NCI-H2196 treated with DMSO at 0.1 percent for 48 hours (cell line): ENCODE results near the gene CBFA2T3.

Source experiments
- DNase-seq: peaks from one replicate; lab custom pipeline; 2025; ENCODE audit not compliant: unreplicated experiment; lab: John Stamatoyannopoulos, UW

CBFA2T3 gene

GRCh38 chr16:88940862-88941817, 35.9 kb downstream of the CBFA2T3 start:
- DNase-seq: peak; percentile 3

GRCh38 chr16:88939972-88940861, 36.8 kb downstream of the CBFA2T3 start:
- DNase-seq: no peak

DNA sequence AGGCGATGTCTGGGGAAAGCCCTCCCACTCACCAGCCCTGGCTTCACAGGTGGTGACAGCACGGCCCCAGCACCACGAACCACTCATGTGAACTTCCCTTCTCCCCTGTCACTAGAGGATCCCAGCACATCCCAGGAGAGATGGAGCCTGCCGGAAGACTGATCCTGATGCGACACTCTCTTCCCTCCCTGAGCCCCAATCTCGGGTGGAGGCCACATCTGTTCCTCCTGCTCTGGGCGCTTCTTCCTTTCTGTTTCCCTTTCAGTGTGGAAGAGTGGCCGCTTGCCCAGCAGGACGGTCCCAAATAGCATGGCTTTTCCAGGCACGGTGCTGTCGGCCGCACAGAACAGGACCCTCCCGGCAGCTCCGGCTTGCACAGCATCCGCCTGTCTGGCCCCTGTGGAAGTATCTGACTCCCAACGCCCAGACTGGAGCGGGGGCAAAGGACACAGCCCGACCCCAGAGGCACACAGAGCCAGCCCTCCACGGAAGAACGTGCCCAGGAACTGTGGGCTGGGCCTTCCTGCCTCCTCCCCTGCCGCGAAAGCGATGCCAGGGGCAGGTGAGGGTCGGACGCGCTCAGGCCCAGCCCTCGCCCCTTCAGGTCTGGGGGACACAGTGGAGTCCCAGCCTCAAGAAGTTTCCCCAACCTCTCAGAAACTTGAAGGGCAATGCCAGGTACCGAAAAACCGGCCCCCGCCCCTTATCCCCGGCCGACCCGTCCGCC, 37.6 kb downstream of the CBFA2T3 start:
- DNase-seq: no peak

DNA sequence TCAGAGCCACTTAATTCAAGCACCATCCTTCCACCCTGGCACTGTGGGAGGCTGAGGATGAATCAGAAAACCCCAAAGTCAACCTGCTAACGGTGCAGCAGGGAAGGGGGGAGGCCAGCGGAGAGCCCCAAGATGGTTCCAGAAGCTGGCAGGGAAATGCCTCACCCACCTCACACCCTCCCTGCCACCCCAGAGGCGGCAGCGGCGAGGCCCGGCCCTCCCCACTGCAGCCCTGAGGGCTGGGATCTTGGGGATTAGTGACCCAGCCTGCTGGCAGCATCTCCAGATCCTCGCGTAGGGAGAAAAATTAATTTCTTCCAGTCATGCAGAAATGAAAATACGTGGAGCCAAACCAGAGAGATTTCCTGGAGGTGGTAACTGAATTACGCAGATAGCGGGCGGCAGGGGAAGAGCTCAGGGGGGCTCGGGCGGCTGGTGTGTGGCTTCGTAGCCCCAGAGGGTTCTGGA, 38.2 kb downstream of the CBFA2T3 start:
- DNase-seq: no peak

DNA sequence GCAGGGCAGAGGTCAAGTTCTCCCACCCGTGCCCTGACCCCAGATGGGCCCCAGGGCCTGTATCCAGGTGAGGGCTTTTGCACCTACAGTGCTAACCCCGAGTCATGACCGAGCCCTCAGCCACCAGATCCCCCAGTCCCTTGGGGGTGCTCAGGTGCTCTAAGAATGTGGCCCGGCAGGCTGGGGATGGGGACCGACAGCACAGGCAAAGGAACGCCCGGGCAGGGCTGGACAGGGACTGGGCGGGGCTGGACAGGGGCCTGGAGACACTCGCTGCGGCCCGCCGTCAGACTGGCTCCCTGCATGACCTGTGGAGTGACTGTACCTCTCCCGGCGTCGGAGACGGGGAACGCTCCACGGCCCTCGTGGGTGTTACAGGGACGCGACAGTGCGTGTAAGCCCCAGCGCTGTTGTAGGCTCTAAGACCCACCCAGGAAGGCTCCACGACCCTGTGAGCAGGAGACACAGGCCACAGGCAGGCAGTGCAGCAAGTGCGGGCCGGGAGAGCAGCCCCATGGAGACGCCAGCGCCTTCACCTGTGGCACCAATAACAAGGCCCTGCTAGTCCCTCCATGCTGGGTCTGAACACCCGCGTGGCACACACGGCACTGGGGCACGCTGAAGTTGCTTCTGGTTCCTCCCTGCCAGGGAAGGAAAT, 38.8 kb downstream of the CBFA2T3 start:
- DNase-seq: no peak

GRCh38 chr16:88937206-88937621, 39.8 kb downstream of the CBFA2T3 start:
- no peak for DNase-seq

DNA sequence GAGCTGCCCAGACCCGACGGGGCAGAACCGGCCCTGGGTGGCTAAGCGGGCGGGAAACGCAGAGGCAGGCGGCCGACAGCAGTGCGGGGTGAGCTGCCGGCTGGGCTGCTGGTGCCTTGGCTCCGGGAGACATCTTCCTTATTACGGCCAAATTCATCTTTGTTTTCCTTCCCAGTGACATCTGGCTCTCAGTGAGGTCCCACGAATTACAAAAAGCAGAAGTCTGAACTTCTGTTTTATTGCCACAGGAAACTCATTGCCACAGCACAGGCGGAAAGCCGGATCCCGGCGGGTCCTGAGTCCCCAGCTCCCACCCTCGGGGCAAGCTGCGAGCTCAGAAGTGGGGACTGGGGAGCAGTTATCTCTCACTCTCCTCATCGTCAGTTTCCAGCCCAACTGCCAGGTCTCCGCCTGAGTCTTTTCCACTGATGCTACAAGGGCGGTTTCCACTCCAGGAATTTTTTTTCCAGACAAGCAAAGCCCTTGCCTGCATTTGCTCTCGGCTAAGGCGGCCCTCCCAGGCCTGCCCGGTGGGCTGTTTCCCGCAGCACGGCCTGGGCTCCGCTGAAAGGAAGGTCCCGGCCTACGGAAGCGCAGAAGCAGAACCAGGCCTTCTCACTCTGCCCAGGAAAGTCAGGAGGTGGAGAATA, 40.3 kb downstream of the CBFA2T3 start:
- no peak for DNase-seq

DNA sequence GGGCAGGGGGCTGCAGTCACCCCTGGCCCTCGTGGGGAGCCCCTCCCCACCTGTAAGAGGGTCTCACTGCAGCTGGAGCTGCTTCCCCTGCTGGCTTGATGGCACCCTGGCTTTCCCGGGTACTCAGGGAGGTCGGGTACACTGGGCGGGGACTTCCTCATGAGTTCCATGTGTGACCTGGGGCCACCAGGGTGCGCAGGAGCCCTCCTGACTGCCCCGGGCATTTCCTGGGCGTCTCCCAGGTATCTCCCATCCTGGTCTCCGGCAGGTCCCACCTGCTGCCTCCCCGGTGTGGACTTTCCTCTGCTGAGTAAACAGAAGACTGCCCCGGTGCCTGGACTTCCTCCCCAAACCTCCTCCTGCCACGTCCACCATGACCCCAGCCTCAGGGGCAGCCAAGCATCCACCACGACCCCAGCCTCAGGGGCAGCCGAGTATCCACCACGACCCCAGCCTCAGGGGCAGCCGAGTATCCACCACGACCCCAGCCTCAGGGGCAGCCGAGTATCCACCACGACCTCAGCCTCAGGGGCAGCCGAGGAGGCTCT, 40.9 kb downstream of the CBFA2T3 start:
- DNase-seq: no peak

DNA sequence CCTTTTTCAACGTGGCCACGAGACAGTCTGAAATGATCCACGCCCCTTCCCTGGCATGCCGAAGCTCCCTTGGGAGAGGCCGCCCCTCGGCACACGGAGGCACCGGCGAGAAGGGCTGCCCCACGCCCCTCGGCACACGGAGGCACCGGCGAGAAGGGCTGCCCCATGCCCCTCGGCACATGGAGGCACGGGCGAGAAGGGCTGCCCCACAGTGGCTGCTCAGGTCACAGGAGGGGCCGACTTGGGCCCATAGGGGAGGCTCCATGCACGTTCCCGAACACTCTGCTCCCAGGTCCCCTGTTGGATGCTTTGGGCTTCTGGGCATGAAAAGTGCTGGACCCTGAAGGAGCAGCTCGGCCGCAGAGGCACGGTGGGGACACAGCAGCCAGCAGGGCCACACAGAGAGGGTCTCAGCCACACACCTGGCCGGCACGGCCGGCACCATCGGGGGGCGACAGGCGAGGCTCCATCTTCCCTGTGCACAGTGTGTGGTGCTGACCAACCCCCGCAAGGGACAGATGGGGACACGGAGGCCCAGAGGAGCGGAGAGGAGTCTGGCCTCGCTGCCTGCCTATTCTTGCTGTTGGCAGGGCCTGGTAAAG, 42.8 kb downstream of the CBFA2T3 start:
- DNase-seq: no peak

- no peak for DNase-seq
Observed at GRCh38 chr16:88932929-88933328, 44.1 kb downstream of the CBFA2T3 start.

GRCh38 chr16:88931936-88932335, 45.1 kb downstream of the CBFA2T3 start:
- no peak for DNase-seq

DNA sequence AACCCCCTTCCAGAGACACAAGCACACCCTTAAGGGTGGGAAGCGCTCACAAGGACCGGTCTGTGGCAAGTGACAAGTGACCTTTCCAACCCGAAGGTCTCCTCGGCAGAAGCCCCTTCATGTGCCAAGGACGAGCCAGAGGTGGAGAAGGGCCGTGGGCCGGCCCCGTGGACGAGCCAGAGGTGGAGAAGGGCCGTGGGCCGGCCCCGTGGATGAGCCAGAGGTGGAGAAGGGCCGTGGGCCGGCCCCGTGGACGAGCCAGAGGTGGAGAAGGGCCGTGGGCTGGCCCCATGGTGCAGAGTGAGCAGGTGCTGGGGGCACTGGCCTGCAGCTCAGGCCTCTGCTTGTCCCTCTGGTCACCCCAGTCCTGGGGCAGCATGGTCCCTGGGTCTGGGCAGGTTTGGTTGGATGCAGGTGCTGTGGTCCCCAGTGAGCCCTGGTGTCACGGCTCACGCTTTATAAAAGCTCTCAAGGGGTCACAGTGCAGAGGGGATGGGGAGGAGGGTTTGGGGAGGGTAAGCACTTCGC, 45.6 kb downstream of the CBFA2T3 start:
- no peak for DNase-seq

DNA sequence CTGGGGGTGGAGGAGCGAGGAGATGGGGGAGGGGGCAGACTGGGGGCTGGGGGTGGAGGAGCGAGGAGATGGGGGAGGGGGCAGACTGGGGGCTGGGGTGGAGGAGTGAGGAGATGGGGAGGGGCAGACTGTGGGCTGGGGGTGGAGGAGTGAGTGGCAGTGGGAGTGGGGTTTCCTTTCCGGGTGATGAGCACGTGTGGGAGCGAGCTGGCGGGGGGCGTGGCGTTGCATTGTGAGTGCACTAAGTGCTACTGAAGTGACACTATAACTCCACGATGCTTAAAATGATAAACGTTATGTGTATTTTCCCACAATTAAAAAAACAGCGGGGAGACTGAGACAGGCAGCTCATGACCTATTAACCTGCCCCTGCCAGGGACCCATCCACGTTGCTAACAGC, 46.3 kb downstream of the CBFA2T3 start:
- DNase-seq: no peak

GRCh38 chr16:88929091-88929445, 47.9 kb downstream of the CBFA2T3 start:
- DNase-seq: peak; percentile 42

DNA sequence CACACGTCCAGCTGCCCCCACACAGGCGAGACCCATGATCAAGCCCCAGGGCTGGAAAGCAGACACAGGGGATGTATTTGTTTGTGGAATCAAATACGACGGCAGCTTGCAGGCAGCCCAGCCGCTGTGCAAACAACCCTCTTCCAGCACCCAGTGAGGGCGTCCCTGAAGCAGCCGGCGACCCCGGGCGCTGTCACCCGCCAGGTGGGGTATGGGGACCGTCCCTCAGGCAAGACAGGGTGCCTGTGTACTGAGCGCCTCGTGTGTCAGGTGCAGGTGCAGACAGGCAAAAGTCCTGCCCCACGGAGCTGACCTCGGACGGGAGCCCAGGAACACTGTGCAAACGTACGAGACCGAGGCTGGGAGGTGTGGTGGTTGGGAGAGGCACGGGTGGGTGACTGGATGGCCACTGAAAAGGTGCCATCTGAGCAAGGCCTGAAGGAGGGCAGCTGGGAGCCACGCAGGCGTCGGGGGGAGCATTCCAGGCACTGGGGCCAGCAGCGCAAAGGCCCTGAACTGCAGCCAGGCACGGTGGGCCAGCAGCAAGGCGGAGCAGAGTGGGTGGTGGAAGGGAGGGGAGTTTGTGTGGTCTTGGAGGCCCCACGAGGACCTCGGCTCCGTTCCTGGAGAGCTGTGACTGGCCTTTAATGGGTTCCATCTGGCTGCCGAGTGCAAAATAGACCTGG, 48.5 kb downstream of the CBFA2T3 start:
- DNase-seq: no peak

GRCh38 chr16:88927661-88928060, 49.3 kb downstream of the CBFA2T3 start:
- no peak for DNase-seq

- DNase-seq: no peak
Observed at GRCh38 chr16:88927010-88927409, 50.0 kb downstream of the CBFA2T3 start.

DNA sequence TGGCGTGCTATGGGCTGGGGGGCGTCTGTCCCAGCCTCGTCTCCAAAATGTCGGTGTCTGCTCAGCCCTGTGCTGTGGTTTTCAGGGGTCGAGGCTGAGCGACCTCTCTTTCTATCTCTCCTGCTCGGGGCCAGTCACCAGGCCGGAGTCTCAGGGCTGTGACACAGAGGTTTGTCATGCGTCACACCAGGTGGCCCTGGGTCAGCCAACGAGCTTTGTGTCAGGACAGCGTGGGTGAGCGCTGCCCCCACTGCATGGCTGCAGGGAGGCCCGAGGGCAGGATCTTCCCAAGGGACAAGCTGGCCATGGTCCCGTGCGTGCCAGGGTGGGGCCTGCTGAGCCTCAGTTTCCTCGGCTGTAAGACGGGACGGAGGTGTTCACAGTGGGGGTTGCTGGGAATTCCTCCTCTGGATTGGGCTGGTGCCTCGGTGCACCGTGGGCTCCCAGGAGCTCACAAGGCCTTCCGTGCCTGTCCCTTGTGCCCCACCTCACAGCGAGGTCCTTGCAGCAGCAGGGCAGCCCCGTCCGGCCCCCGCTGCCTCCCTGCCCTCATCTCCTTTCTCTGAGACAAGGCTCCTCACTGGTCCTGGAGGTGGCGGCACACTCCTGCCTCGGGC, 50.5 kb downstream of the CBFA2T3 start:
- DNase-seq: no peak
